GM12878 (cell line): Measurements from ENCODE around the gene HPSE. TPM values are rescaled to one million over a fixed set of nuclear protein-coding genes. Genes with fewer than 3 reads are reported as not detected.
A peak's percentile ranks its signal among the peaks of the same experiment; 100 is the strongest.

Experiments used
- ASH2L ChIP-seq: fragments of 300-600, 200-600 bp; sonication (generic); IDR thresholded peaks from 2 replicates; pipeline ENCODE4 v1.6.1; 2017; ENCODE audit warnings: low read depth, mild to moderate bottlenecking, borderline replicate concordance
- BHLHE40 ChIP-seq, 2 experiments: fragments of 450-650 bp in 1 of 2; IDR thresholded peaks; 2 replicates each; pipeline ENCODE4 v1.6.1; 2011 to 2017; ENCODE audit warnings: low read depth in 2 of 2, borderline replicate concordance in 1 of 2, improper control_type of control experiment in 1 of 2, low read length in 1 of 2, mild to moderate bottlenecking in 1 of 2
- CBX5 ChIP-seq: sonication (generic); IDR thresholded peaks from 2 replicates; pipeline ENCODE4 v1.6.1; 2016; ENCODE audit warnings: low read depth, moderate library complexity, mild to moderate bottlenecking, inconsistent platforms
- CREB1 ChIP-seq: IDR thresholded peaks from 2 replicates; pipeline ENCODE4 v1.6.1; 2012; ENCODE audit warnings: low read depth, mild to moderate bottlenecking, inconsistent platforms
- CTCF ChIP-seq, 3 experiments: IDR thresholded peaks in 2 of 3; conservative IDR thresholded peaks in 1 of 3; 2 replicates each; pipeline ENCODE4 v1.5.1; 2011; ENCODE audit warnings: low read depth in 3 of 3, low read length in 3 of 3, mild to moderate bottlenecking in 3 of 3, control low read depth in 2 of 3, moderate library complexity in 2 of 3, inconsistent platforms in 1 of 3, mixed read lengths in 1 of 3; ENCODE audit not compliant: control insufficient read depth in 2 of 3, insufficient read depth in 1 of 3; ENCODE audit errors: extremely low read depth in 1 of 3
- E4F1 ChIP-seq: fragments of 450-650 bp; IDR thresholded peaks from 2 replicates; pipeline ENCODE4 v1.6.1; 2018; ENCODE audit warnings: borderline replicate concordance, mild to moderate bottlenecking; ENCODE audit not compliant: partially characterized antibody
- EED ChIP-seq: sonication (generic); IDR thresholded peaks from 2 replicates; pipeline ENCODE4 v1.6.1; 2016; ENCODE audit warnings: antibody characterized with exemption, low read depth
- EP300 ChIP-seq, 2 experiments: fragments of 150-350 bp in 1 of 2; IDR thresholded peaks; 2 replicates each; pipeline ENCODE4 v1.6.1; 2011 to 2012; ENCODE audit warnings: low read depth in 2 of 2, low read length in 2 of 2, borderline replicate concordance in 1 of 2, improper control_type of control experiment in 1 of 2, inconsistent platforms in 1 of 2; ENCODE audit not compliant: control insufficient read depth in 1 of 2
- FOS ChIP-seq: IDR thresholded peaks from 3 replicates; pipeline ENCODE4 v1.6.1; 2011; ENCODE audit warnings: borderline replicate concordance; ENCODE audit not compliant: insufficient read length; ENCODE audit errors: extremely low read depth
- IRF4 ChIP-seq: IDR thresholded peaks from 2 replicates; pipeline ENCODE4 v1.6.1; 2011; ENCODE audit warnings: low read depth, low read length
- JUND ChIP-seq: IDR thresholded peaks from 2 replicates; pipeline ENCODE4 v1.6.1; 2012; ENCODE audit warnings: low read depth, mild to moderate bottlenecking, low read length, improper control_type of control experiment, moderate library complexity
- NFXL1 ChIP-seq: fragments of 450-650 bp; IDR thresholded peaks from 2 replicates; pipeline ENCODE4 v1.6.1; 2017; ENCODE audit warnings: antibody characterized with exemption, mild to moderate bottlenecking, borderline replicate concordance
- NFYB ChIP-seq: IDR thresholded peaks from 2 replicates; pipeline ENCODE4 v1.6.1; 2011; ENCODE audit warnings: low read depth, mild to moderate bottlenecking, low read length, improper control_type of control experiment, moderate library complexity; ENCODE audit not compliant: insufficient read depth
- NKRF ChIP-seq: fragments of 450-650 bp; conservative IDR thresholded peaks from 2 replicates; pipeline ENCODE4 v1.6.1; 2017; ENCODE audit warnings: mild to moderate bottlenecking, moderate library complexity
- PAX8 ChIP-seq: fragments of 450-650 bp; IDR thresholded peaks from 2 replicates; pipeline ENCODE4 v1.6.1; 2017; ENCODE audit warnings: mild to moderate bottlenecking, moderate library complexity
- POLR2A ChIP-seq: IDR thresholded peaks from 2 replicates; pipeline ENCODE4 v1.6.1; 2011; ENCODE audit warnings: low read depth, mild to moderate bottlenecking, low read length
- RFX5 ChIP-seq: IDR thresholded peaks from 2 replicates; pipeline ENCODE4 v1.6.1; 2011; ENCODE audit warnings: low read depth, low read length, improper control_type of control experiment
- SMAD1 ChIP-seq: fragments of 450-650 bp; IDR thresholded peaks from 2 replicates; pipeline ENCODE4 v1.6.1; 2018; ENCODE audit warnings: mild to moderate bottlenecking, low read depth; ENCODE audit not compliant: partially characterized antibody
- SMAD5 ChIP-seq: IDR thresholded peaks from 2 replicates; pipeline ENCODE4 v1.6.1; 2016; ENCODE audit warnings: antibody characterized with exemption, low read depth
- SMARCA5 ChIP-seq: fragments of 450-650 bp; IDR thresholded peaks from 2 replicates; pipeline ENCODE4 v1.6.1; 2017; ENCODE audit warnings: mild to moderate bottlenecking
- SMC3 ChIP-seq: IDR thresholded peaks from 2 replicates; pipeline ENCODE4 v1.6.1; 2011; ENCODE audit warnings: low read length, improper control_type of control experiment, borderline replicate concordance
- TAF1 ChIP-seq: IDR thresholded peaks from 2 replicates; pipeline ENCODE4 v1.6.1; 2011; ENCODE audit warnings: mild to moderate bottlenecking, low read depth, low read length, borderline replicate concordance
- TCF12 ChIP-seq: IDR thresholded peaks from 2 replicates; pipeline ENCODE4 v1.6.1; 2011; ENCODE audit warnings: low read depth, mild to moderate bottlenecking, low read length
- ZNF217 ChIP-seq: fragments of 450-650 bp; IDR thresholded peaks from 2 replicates; pipeline ENCODE4 v1.6.1; 2017; ENCODE audit warnings: antibody characterized with exemption, mild to moderate bottlenecking
- ZNF24 ChIP-seq: fragments of 450-650 bp; IDR thresholded peaks from 2 replicates; pipeline ENCODE4 v1.6.1; 2017; ENCODE audit warnings: antibody characterized with exemption, mild to moderate bottlenecking
- ZNF274 ChIP-seq: IDR thresholded peaks from one replicate; pipeline ENCODE4 v1.8.0; 2011; ENCODE audit not compliant: insufficient read length, insufficient read depth
- ZSCAN29 ChIP-seq: fragments of 450-650 bp; IDR thresholded peaks from 2 replicates; pipeline ENCODE4 v1.6.1; 2017; ENCODE audit warnings: mild to moderate bottlenecking, moderate library complexity
- polyA plus RNA-seq, 11 experiments: library from polyadenylated mRNA; depleted of rRNA in 4 of 11; unstranded in 6 of 11; stranded (reverse) in 5 of 11; fragments of >200 nt; fragmentation: Nextera tagmentation in 4 of 11; fragmentation: Illumina TruSeq in 1 of 11; extraction: Ambion mirVana in 4 of 11; extraction: Trizol in 1 of 11; gene quantifications; 1 replicate in 1 of 11; 2 replicates in 10 of 11; pipeline versions ENCODE4 v1.2.1 to v1.2.3, GENCODE V29; 2011 to 2016; ENCODE audit warnings: inconsistent platforms in 2 of 11, missing spikeins in 2 of 11, low read depth in 1 of 11
- total RNA-seq, 4 experiments: library from RNA; depleted of rRNA in 3 of 4; stranded (reverse); fragments of >200 nt in 3 of 4; fragmentation: Illumina TruSeq in 1 of 4; extraction: Trizol in 1 of 4; gene quantifications; 2 replicates each; pipeline versions ENCODE4 v1.2.1 to v1.2.3, GENCODE V29; 2013 to 2021

Gene HPSE
- total and polyA plus RNA-seq, 10 of the 15 experiments (the other 5 are each of a cell fraction or from before 2014, with no cell fraction given), result 0.16 to 0.89 (median 0.58) TPM

- TF ChIP-seq PAX8 (no peak), JUND (no peak), NFYB (no peak), TCF12 (no peak), ZSCAN29 (no peak), ZNF217 (peak; percentile 94; the same call in 1 of the 2 replicates), ASH2L (no peak), TAF1 (no peak), EED (peak; percentile 79), EP300 (IDR thresholded peaks at IDR 0.05; ENCODE audit: borderline replicate concordance in 1 of 2, control insufficient read depth in 1 of 2, low read depth in 2 of 2, low read length in 2 of 2) (peak; percentile 92 to 96; a peak in 3 of 4 replicates), SMC3 (no peak), POLR2A (no peak), BHLHE40 (IDR thresholded peaks at IDR 0.05; ENCODE audit: borderline replicate concordance in 1 of 2, low read depth in 2 of 2, low read length in 1 of 2) (peak; percentile 59 to 66; a peak in 3 of 4 replicates), SMAD1 (peak; percentile 86), SMARCA5 (no peak), FOS (no peak), CREB1 (0 out of 2 replicates have a peak, but pooled peaks have one; percentile 20), SMAD5 (no peak), ZNF24 (no peak; the same call in none of the 2 replicates), IRF4 (peak; percentile 86), CTCF (IDR thresholded peaks at IDR 0.05 in 2 of 3, conservative IDR thresholded peaks at IDR 0.05 in 1 of 3; ENCODE audit: control insufficient read depth in 2 of 3, extremely low read depth in 1 of 3, insufficient read depth in 1 of 3, low read depth in 3 of 3, low read length in 3 of 3) (no peak), NKRF (no peak), E4F1 (no peak), CBX5 (0 out of 2 replicates have a peak, but pooled peaks have one; percentile 55), NFXL1 (no peak), RFX5 (no peak), ZNF274 (no peak)
These were observed 61.7 kb downstream of the HPSE start (continued) for GRCh38 chr4:83272900-83273299.
